CD4-positive, alpha-beta T cell treated with Interleukin-4 for 4 hours (primary cell): ENCODE data around the gene ACTR3.
"Not testable (repeated sequence)": the region's sequence is repeated elsewhere in the genome, so short reads cannot be mapped to it uniquely, and the experiment has no call there.

Experiments used
- DNase-seq: peaks from one replicate; pipeline ENCODE4 v3.0.0-alpha.2; 2020

Gene ACTR3

GRCh38 chr2:113906647-113907046 is 16.8 kb downstream of the ACTR3 start:
- DNase-seq: no peak

- DNase-seq: no peak
Measured at GRCh38 chr2:113907297-113907696, 17.4 kb downstream of the ACTR3 start.

GRCh38 chr2:113910110-113910717 is 20.3 kb downstream of the ACTR3 start:
- DNase-seq: peak; percentile 74

- DNase-seq: no peak
Measured at GRCh38 chr2:113910967-113911678, 21.2 kb downstream of the ACTR3 start.

- no peak for DNase-seq
Measured at GRCh38 chr2:113915082-113915819, 25.4 kb downstream of the ACTR3 start.

GRCh38 chr2:113918229-113918628 is 28.3 kb downstream of the ACTR3 start:
- no peak for DNase-seq

- no peak for DNase-seq
Measured at GRCh38 chr2:113920996-113921395, 31.1 kb downstream of the ACTR3 start.

- DNase-seq: no peak
Measured at GRCh38 chr2:113922335-113922734, 32.4 kb downstream of the ACTR3 start.

- no peak for DNase-seq
Measured at GRCh38 chr2:113922784-113923183, 32.9 kb downstream of the ACTR3 start.

- DNase-seq: no peak
Measured at GRCh38 chr2:113925884-113926283, 36.0 kb downstream of the ACTR3 start.

- DNase-seq: no peak
Measured at GRCh38 chr2:113926314-113926713, 36.4 kb downstream of the ACTR3 start.

GRCh38 chr2:113930448-113930847 is 40.6 kb downstream of the ACTR3 start:
- no peak for DNase-seq

- no peak for DNase-seq
Measured at GRCh38 chr2:113937501-113937900, 47.6 kb downstream of the ACTR3 start.

GRCh38 chr2:113940891-113941290 is 51.0 kb downstream of the ACTR3 start:
- no peak for DNase-seq

GRCh38 chr2:113945784-113946183 is 55.9 kb downstream of the ACTR3 start:
- DNase-seq: not testable (repeated sequence)

GRCh38 chr2:113950906-113951305 is 61.0 kb downstream of the ACTR3 start:
- DNase-seq: not testable (repeated sequence)

GRCh38 chr2:113961000-113961399 is 71.1 kb downstream of the ACTR3 start:
- no peak for DNase-seq

GRCh38 chr2:113962692-113963480 is 73.0 kb downstream of the ACTR3 start:
- no peak for DNase-seq

- no peak for DNase-seq
Measured at GRCh38 chr2:113963965-113964364, 74.1 kb downstream of the ACTR3 start.

- DNase-seq: no peak
Measured at GRCh38 chr2:113964436-113964835, 74.5 kb downstream of the ACTR3 start.

- DNase-seq: no peak
Measured at GRCh38 chr2:113965228-113965627, 75.3 kb downstream of the ACTR3 start.

GRCh38 chr2:113965644-113966043 is 75.8 kb downstream of the ACTR3 start:
- DNase-seq: peak; percentile 41

- no peak for DNase-seq
Measured at GRCh38 chr2:113966171-113966570, 76.3 kb downstream of the ACTR3 start.
